Erythroblast (primary cell): ENCODE results near the gene PDE4D.

ENCODE experiments used
- DNase-seq, 2 experiments: peaks; one replicate each; lab custom pipeline; 2025; lab: John Stamatoyannopoulos, UW
- GATA1 ChIP-seq: IDR thresholded peaks from 2 replicates; pipeline ENCODE4 v1.6.1; 2011; ENCODE audit warnings: low read depth, mild to moderate bottlenecking, control low read depth, low read length, moderate library complexity
- POLR2A ChIP-seq: IDR thresholded peaks from 2 replicates; pipeline ENCODE4 v1.6.1; 2011; ENCODE audit warnings: mild to moderate bottlenecking, low read length

The PDE4D gene

GRCh38 chr5:59054963-59055528 lies 838.5 kb downstream of the PDE4D start:
- TF ChIP-seq POLR2A (no peak), GATA1 (no peak)
- DNase-seq: no peak

- DNase-seq: no peak
- TF ChIP-seq GATA1: no peak
- TF ChIP-seq POLR2A: no peak
Measured at GRCh38 chr5:59051951-59052350, 841.6 kb downstream of the PDE4D start.

GRCh38 chr5:59049095-59049494 lies 844.4 kb downstream of the PDE4D start:
- DNase-seq: no peak

GRCh38 chr5:59042201-59043055 lies 851.1 kb downstream of the PDE4D start:
- DNase-seq: no peak
- TF ChIP-seq POLR2A: no peak
- TF ChIP-seq GATA1: no peak

More at GRCh38 chr5:59049095-59049494, 844.4 kb downstream of the PDE4D start:
- TF ChIP-seq GATA1 (no peak), POLR2A (no peak)

- TF ChIP-seq POLR2A (no peak), GATA1 (no peak)
- no peak for DNase-seq
Measured at GRCh38 chr5:59041355-59041754, 852.2 kb downstream of the PDE4D start.

- TF ChIP-seq POLR2A: no peak
- TF ChIP-seq GATA1: no peak
- DNase-seq: no peak
Measured at GRCh38 chr5:59040804-59041201, 852.7 kb downstream of the PDE4D start.

- no peak for DNase-seq
- no peak for TF ChIP-seq GATA1
- no peak for TF ChIP-seq POLR2A
Measured at GRCh38 chr5:59040024-59040803, 853.3 kb downstream of the PDE4D start.

GRCh38 chr5:59039296-59040023 lies 854.1 kb downstream of the PDE4D start:
- peak; percentile 33 to 34 for DNase-seq
- TF ChIP-seq POLR2A (no peak), GATA1 (no peak)

GRCh38 chr5:59038798-59039295 lies 854.7 kb downstream of the PDE4D start:
- peak; percentile 33 to 34 for DNase-seq
- no peak for TF ChIP-seq POLR2A
- TF ChIP-seq GATA1: no peak

- TF ChIP-seq GATA1: no peak
- no peak for TF ChIP-seq POLR2A
- DNase-seq: no peak
Measured at GRCh38 chr5:59037941-59038797, 855.4 kb downstream of the PDE4D start.

GRCh38 chr5:59037453-59037852 lies 856.1 kb downstream of the PDE4D start:
- no peak for TF ChIP-seq POLR2A
- DNase-seq: no peak

- no peak for TF ChIP-seq POLR2A
- no peak for TF ChIP-seq GATA1
- no peak for DNase-seq
Measured at GRCh38 chr5:59037041-59037440, 856.5 kb downstream of the PDE4D start.
